GM18951 (cell line): ENCODE data around the gene ZNF562.
"Not testable (repeated sequence)": the region's sequence is repeated elsewhere in the genome, so short reads cannot be mapped to it uniquely, and the experiment has no call there.

ENCODE experiments used
- POLR2A ChIP-seq: IDR thresholded peaks from 4 replicates; pipeline ENCODE4 v1.6.1; 2011; ENCODE audit warnings: mild to moderate bottlenecking; ENCODE audit not compliant: insufficient read length, insufficient read depth; ENCODE audit errors: extremely low read depth
- in situ Hi-C: fragments of 300-500 bp; cut with MboI; formaldehyde crosslinking; loops from one replicate; pipeline ENCODE4 v1.12.0; 2022; ENCODE audit warnings: low sequenced_read_pairs, mixed read lengths, inconsistent platforms; ENCODE audit not compliant: unreplicated experiment

The ZNF562 gene

DNA sequence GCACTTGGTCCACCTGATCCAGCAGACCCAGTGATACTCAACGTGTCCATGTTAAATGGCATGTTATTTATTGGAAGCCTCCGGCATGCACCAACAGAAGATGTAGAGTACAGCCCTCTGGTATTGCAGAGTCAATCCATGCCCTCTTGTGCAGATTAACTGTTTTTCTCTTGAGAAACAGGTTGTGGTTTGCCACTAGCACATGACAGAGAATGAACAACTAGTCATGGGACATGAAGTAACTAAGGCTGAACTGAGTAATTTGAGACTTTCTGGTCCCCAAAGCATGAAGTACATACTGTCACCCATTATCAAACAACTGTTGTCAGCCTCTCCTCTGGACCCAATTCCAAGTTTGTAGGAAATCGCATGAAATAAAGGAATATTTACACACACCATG, 3.2 kb downstream of the ZNF562 start:
- TF ChIP-seq POLR2A: no peak
- in situ Hi-C loops: no loop called here

DNA sequence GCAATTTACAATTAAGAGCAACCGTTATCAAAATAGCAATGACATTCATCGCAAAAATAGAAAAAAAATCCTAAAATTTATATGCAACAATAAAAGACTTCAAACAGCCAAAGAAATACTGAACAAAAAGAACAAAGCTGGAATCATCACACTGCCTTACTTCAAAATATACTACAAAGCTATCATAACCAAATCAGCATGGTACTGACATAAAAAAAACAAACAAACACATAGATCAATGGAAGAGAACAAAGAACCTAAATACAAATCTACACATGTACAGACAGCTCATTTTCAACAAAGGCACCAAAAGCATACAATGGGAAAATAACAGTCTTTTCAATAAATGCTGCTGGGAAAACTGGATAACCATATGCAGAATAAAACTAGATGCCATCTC, 6.4 kb downstream of the ZNF562 start:
- in situ Hi-C loops: no loop called here
- no peak for TF ChIP-seq POLR2A

- no peak for TF ChIP-seq POLR2A
- in situ Hi-C loops: no loop called here
Observed at GRCh38 chr19:9667898-9668297, 7.0 kb downstream of the ZNF562 start.

- no peak for TF ChIP-seq POLR2A
Observed at GRCh38 chr19:9658769-9659168, 16.1 kb downstream of the ZNF562 start.

GRCh38 chr19:9653066-9653555, 21.8 kb downstream of the ZNF562 start:
- in situ Hi-C loops: not testable (repeated sequence)

More at GRCh38 chr19:9658769-9659168, 16.1 kb downstream of the ZNF562 start:
- in situ Hi-C loops: no loop called here

GRCh38 chr19:9651464-9651863, 23.4 kb downstream of the ZNF562 start:
- in situ Hi-C loops: not testable (repeated sequence)

- no peak for TF ChIP-seq POLR2A
- in situ Hi-C loops: no loop called here
Observed at GRCh38 chr19:9650345-9650744, 24.6 kb downstream of the ZNF562 start.

DNA sequence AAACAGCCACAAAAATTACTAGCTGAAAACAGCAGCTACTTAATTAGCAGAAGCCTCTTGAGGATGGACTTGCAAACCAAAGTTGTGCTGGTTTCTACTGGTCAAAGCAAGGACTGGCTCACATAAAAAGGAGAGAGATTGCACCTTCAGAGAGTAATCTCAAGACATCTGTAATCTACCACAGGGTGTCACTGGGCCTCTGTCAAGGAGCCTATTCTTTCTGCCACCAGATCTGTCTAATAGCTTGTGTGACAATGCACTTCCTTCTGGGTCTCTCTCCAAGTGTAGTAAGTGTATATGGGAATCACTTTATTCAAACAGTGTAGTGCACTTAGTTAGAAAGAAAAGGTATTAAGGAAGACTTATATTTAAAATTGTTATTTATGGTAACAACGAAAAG, 29.4 kb downstream of the ZNF562 start:
- no peak for TF ChIP-seq POLR2A
- in situ Hi-C loops: no loop called here

DNA sequence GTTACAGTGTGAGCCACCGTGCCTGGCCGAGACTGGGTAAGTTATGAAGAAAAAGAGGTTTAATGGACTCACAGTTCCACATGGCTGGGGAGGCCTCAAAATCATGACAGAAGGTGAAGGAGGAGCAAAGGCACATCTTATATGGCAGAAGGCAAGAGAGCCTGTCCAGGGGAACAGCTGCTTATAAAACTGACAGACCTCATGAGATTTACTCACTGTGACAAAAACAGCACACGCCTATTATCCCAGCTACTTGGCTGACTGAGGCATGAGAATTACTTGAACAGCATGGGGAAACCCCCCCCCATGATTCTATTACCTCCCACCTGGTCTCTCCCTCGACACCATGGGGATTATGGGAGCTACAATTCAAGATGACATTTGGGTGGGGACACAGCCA, 30.4 kb downstream of the ZNF562 start:
- in situ Hi-C loops: no loop called here
- TF ChIP-seq POLR2A: no peak

- no peak for TF ChIP-seq POLR2A
- in situ Hi-C loops: no loop called here
Observed at GRCh38 chr19:9641810-9642209, 33.1 kb downstream of the ZNF562 start.

DNA sequence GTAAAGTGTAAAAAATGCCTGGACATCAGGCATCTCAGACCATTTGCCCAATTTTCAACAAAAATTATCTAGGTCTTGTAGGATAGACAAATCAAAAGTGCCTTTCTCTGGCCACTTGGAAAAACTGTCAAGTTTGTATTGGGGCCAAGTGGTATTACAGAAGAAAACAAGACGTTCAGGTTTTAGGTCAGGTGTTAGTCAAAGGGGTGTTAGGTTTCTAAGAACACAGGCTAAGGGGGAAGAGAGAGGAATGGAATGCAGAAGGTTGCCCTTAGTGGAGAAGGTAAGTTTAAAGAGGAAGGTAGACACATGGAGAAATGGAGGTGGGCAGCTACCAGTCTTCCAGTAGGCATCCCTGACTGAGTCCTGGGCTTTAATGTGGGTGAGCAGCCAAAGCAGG, 33.9 kb downstream of the ZNF562 start:
- in situ Hi-C loops: no loop called here
- no peak for TF ChIP-seq POLR2A

DNA sequence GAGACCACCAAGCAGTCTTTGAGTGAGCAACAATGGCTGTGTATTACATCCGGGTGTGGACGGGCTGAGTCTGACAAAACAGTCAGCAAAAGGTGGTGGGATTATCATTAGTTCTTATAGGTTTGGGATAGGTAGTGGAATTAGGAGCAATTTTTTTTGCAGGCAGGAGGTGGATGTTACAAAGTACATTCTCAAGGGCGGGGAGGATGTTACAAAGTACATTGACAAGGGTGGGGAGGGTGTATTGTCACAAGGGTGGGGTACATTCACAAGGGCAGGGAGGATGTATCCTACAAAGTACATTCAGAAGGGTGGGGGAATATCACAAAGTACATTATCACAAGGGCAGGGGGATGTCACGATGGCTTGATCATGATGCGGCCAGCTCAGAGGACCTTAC, 38.9 kb downstream of the ZNF562 start:
- in situ Hi-C loops: no loop called here
- TF ChIP-seq POLR2A: no peak

- TF ChIP-seq POLR2A: no peak
- in situ Hi-C loops: loop anchor here (5.0 kb wide), 1 partner anchor 169 kb away; no protein-coding TSS in a partner anchor
Observed at GRCh38 chr19:9627856-9628255, 47.0 kb downstream of the ZNF562 start.

- TF ChIP-seq POLR2A: no peak
- in situ Hi-C loops: no loop called here
Observed at GRCh38 chr19:9622531-9622930, 52.4 kb downstream of the ZNF562 start.
